HG03097 (cell line): ENCODE data around the gene HSPB9.

Source experiments
- ATAC-seq: cut with Tn5 transposase; IDR thresholded peaks from one replicate; pipeline ENCODE4 v1.9.1; 2021; ENCODE audit not compliant: unreplicated experiment, low FRiP score

The HSPB9 gene

GRCh38 chr17:42118126-42118510 is 4.5 kb upstream of the HSPB9 start:
- ATAC-seq = no peak

GRCh38 chr17:42118545-42118944 is 4.1 kb upstream of the HSPB9 start:
- ATAC-seq = no peak

- ATAC-seq = no peak
These were observed 3.3 kb upstream of the HSPB9 start for GRCh38 chr17:42119301-42119700.

- no peak for ATAC-seq
These were observed 2.3 kb upstream of the HSPB9 start for GRCh38 chr17:42120161-42120769.

- ATAC-seq = peak; percentile 62
These were observed 1.5 kb upstream of the HSPB9 start, which contains the start of gene KAT2A for GRCh38 chr17:42120770-42121769. Gene KAT2A, minus strand, starts transcription at chr17:42121367. Its CDS starts 63 bp downstream, at chr17:42121304.

- no peak for ATAC-seq
These were observed 1.7 kb downstream of the HSPB9 start for GRCh38 chr17:42124256-42124655.

GRCh38 chr17:42125565-42125964 is 3.0 kb downstream of the HSPB9 start:
- no peak for ATAC-seq

- ATAC-seq = no peak
These were observed 4.2 kb downstream of the HSPB9 start for GRCh38 chr17:42126836-42127235.

- ATAC-seq = no peak
These were observed 4.8 kb downstream of the HSPB9 start for GRCh38 chr17:42127414-42127813.

GRCh38 chr17:42129109-42129837 is 6.7 kb downstream of the HSPB9 start:
- ATAC-seq = no peak

GRCh38 chr17:42130310-42130936 is 7.8 kb downstream of the HSPB9 start:
- ATAC-seq = no peak

- ATAC-seq = no peak
These were observed 8.6 kb downstream of the HSPB9 start for GRCh38 chr17:42131232-42131631.

- no peak for ATAC-seq
These were observed 9.4 kb downstream of the HSPB9 start for GRCh38 chr17:42131981-42132432.

- ATAC-seq = no peak
These were observed 10.3 kb downstream of the HSPB9 start for GRCh38 chr17:42132941-42133340.

- no peak for ATAC-seq
These were observed 10.9 kb downstream of the HSPB9 start for GRCh38 chr17:42133461-42134041.

GRCh38 chr17:42135151-42135550 is 12.5 kb downstream of the HSPB9 start:
- no peak for ATAC-seq

GRCh38 chr17:42135664-42136653 is 13.4 kb downstream of the HSPB9 start:
- ATAC-seq = no peak

- no peak for ATAC-seq
These were observed 14.0 kb downstream of the HSPB9 start for GRCh38 chr17:42136654-42137051.
